Endodermal cell (in vitro differentiated cells): Measurements from ENCODE around the gene ADRA2B. TPM values are rescaled to one million over a fixed set of nuclear protein-coding genes. Genes with fewer than 3 reads are reported as not detected.

Experiments
- DNase-seq: peaks from one replicate; pipeline ENCODE4 v3.0.0-alpha.2; 2017
- H3K27ac ChIP-seq: 2 replicates; pipeline ENCODE4 v1.5.1; 2013; ENCODE audit warnings: mild to moderate bottlenecking, low read depth, low read length, moderate library complexity
- H3K27me3 ChIP-seq: 2 replicates; pipeline ENCODE4 v1.6.1; 2013; ENCODE audit warnings: mild to moderate bottlenecking, low read length, moderate library complexity; ENCODE audit not compliant: insufficient read depth, control insufficient read depth, poor library complexity, severe bottlenecking
- H3K36me3 ChIP-seq: 2 replicates; pipeline ENCODE4 v1.7.0; 2013; ENCODE audit warnings: mild to moderate bottlenecking, low read length, moderate library complexity; ENCODE audit not compliant: control insufficient read depth, insufficient read depth
- H3K4me1 ChIP-seq: one replicate; pipeline ENCODE4 v1.7.0; 2013; ENCODE audit warnings: low read length; ENCODE audit not compliant: control insufficient read depth, insufficient read depth
- H3K4me3 ChIP-seq: 2 replicates; pipeline ENCODE4 v1.5.1; 2013; ENCODE audit warnings: mild to moderate bottlenecking, low read length, moderate library complexity
- H3K9ac ChIP-seq: 2 replicates; pipeline ENCODE4 v1.6.1; 2013; ENCODE audit warnings: mild to moderate bottlenecking, low read length, moderate library complexity; ENCODE audit not compliant: poor library complexity, severe bottlenecking; ENCODE audit errors: extremely low read depth
- H3K9me3 ChIP-seq: 2 replicates; pipeline ENCODE4 v1.6.1; 2013; ENCODE audit warnings: mild to moderate bottlenecking, low read length, moderate library complexity; ENCODE audit not compliant: control insufficient read depth
- H3K27ac Mint-ChIP-seq: 2 replicates; pipeline ENCODE4 v1.8.0; 2020; ENCODE audit warnings: mixed read lengths
- H3K27me3 Mint-ChIP-seq: 2 replicates; pipeline ENCODE4 v1.8.0; 2021; ENCODE audit warnings: mild to moderate bottlenecking, mixed read lengths; ENCODE audit not compliant: insufficient read depth
- H3K36me3 Mint-ChIP-seq: 2 replicates; pipeline ENCODE4 v1.8.0; 2020; ENCODE audit warnings: low read depth, mixed read lengths
- H3K4me1 Mint-ChIP-seq: 2 replicates; pipeline ENCODE4 v1.8.0; 2020; ENCODE audit warnings: mixed read lengths
- H3K4me3 Mint-ChIP-seq: 2 replicates; pipeline ENCODE4 v1.8.0; 2020; ENCODE audit warnings: mild to moderate bottlenecking, moderate library complexity, mixed read lengths
- H3K9me3 Mint-ChIP-seq: 2 replicates; pipeline ENCODE4 v1.8.0; 2020; ENCODE audit warnings: mild to moderate bottlenecking, mixed read lengths
- WGBS, 2 experiments: methylation state at CpG; one replicate each; pipeline versions ENCODE4 v1.1.5 to v1.1.7; 2013; ENCODE audit warnings: missing lambda C conversion rate in 2 of 2, mixed read lengths in 1 of 2; ENCODE audit not compliant: insufficient coverage in 1 of 2, insufficient read length in 1 of 2; 5-methylcytosine and 5-hydroxymethylcytosine counted together
- total RNA-seq, 2 donors: library from RNA; stranded (reverse); fragmentation: NEBNext Ultra II Directional in 1 of 2; extraction: Animal tissue kit (Norgen Biotek cat#: 25700) in 1 of 2; gene quantifications; 2 replicates in 1 of 2; 3 replicates in 1 of 2; pipeline ENCODE4 v1.2.1, GENCODE V29; 2021
- TF ChIP-seq, protein P1 (sequence below): fragments of 200-600 bp; sonication (generic); conservative IDR thresholded peaks from 2 replicates; pipeline ENCODE4 v1.5.0; 2021; ENCODE audit warnings: antibody characterized with exemption, mild to moderate bottlenecking

The ADRA2B gene
- total RNA-seq, 2 donors from 2014 or later, result 2.4 to 3.8 TPM

DNA sequence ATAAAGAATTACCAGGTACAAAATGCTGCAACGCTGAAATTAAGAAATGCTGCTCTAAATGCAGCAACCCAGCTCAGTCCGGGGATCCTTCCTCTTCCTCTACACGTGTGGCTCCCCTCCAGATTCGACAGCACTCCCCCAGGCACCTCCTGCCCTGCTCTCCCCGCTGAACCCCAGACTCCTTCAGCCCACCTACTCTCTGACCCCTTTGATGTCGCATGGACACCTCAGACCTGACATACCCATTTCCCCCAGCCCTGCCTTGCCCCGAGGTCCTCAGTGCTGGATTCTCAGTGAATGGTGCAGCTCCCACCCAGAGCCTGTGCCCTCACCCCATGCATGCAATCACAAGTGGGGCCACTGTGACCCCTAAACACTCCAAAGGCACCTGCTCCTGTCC is 4.6 kb upstream of the ADRA2B start:
- H3K36me3 ChIP-seq, result no peaks in the 10 kb centered on the region
- DNase-seq, result no peak
- no peaks in the 10 kb centered on the region for H3K36me3 Mint-ChIP-seq
- 84 to 85% methylated on average over 3 to 7 of the region's 7 CpGs for WGBS, 2 experiments
- no peak overlapping the region for H3K4me3 ChIP-seq
- H3K4me1 Mint-ChIP-seq, result no peaks in the 10 kb centered on the region
- H3K27ac ChIP-seq, result no peak overlapping the region
- H3K27me3 ChIP-seq, result peaks cover 46% of the 10 kb centered on the region
- H3K9me3 Mint-ChIP-seq, result no peaks in the 10 kb centered on the region
- peaks cover 63% of the 10 kb centered on the region for H3K27me3 Mint-ChIP-seq
- H3K4me3 Mint-ChIP-seq, result no peak overlapping the region
- TF ChIP-seq, protein P1, sequence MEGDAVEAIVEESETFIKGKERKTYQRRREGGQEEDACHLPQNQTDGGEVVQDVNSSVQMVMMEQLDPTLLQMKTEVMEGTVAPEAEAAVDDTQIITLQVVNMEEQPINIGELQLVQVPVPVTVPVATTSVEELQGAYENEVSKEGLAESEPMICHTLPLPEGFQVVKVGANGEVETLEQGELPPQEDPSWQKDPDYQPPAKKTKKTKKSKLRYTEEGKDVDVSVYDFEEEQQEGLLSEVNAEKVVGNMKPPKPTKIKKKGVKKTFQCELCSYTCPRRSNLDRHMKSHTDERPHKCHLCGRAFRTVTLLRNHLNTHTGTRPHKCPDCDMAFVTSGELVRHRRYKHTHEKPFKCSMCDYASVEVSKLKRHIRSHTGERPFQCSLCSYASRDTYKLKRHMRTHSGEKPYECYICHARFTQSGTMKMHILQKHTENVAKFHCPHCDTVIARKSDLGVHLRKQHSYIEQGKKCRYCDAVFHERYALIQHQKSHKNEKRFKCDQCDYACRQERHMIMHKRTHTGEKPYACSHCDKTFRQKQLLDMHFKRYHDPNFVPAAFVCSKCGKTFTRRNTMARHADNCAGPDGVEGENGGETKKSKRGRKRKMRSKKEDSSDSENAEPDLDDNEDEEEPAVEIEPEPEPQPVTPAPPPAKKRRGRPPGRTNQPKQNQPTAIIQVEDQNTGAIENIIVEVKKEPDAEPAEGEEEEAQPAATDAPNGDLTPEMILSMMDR, result no peak
- H3K27ac Mint-ChIP-seq, result no peak overlapping the region
- no peaks in the 10 kb centered on the region for H3K4me1 ChIP-seq
- no peak overlapping the region for H3K9ac ChIP-seq
- H3K9me3 ChIP-seq, result no peaks in the 10 kb centered on the region

DNA sequence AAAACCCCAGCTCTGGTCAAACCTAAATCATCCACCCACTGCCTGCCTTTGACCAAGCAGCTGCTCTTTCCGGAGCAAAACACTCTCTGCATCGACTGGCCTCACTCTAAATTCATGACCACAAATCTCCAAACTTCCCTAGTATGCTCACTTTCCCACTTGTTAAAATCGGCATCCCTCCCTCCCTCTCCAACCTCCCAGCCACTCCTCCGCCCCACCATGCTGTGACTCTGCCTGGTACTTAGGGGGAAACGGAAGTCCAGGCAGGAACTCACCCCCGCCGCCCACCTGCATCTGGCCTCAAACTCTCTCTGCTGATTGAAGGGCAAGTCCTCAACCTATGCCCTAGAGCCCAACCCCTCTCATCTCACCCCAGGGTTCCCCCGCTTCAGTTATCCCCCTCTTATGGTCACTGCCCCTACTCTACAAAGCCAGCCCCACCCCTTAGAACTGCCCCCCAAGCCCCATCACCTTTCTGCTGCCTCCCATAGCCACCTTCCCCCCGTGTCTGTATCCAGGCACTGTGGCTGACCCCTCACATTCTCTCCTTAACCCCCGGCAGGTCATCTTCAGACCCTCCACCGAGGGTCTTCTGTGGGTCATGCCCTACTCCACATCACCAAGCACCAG is 3.8 kb upstream of the ADRA2B start:
- Mint-ChIP-seq H3K27me3 (peaks cover 68% of the 10 kb centered on the region), H3K36me3 (no peaks in the 10 kb centered on the region), H3K4me1 (no peaks in the 10 kb centered on the region), H3K9me3 (peaks cover 3% of the 10 kb centered on the region), H3K4me3 (no peak overlapping the region), H3K27ac (no peak overlapping the region)
- WGBS, 2 experiments, result 60 to 69% methylated on average over 4 to 11 of the region's 11 CpGs
- peaks cover 53% of the 10 kb centered on the region for H3K27me3 ChIP-seq
- no peak overlapping the region for H3K9ac ChIP-seq
- no peak overlapping the region for H3K27ac ChIP-seq
- DNase-seq, result no peak
- no peaks in the 10 kb centered on the region for H3K36me3 ChIP-seq
- TF ChIP-seq, protein P1, result no peak
- no peaks in the 10 kb centered on the region for H3K9me3 ChIP-seq
- no peak overlapping the region for H3K4me3 ChIP-seq
- no peaks in the 10 kb centered on the region for H3K4me1 ChIP-seq

DNA sequence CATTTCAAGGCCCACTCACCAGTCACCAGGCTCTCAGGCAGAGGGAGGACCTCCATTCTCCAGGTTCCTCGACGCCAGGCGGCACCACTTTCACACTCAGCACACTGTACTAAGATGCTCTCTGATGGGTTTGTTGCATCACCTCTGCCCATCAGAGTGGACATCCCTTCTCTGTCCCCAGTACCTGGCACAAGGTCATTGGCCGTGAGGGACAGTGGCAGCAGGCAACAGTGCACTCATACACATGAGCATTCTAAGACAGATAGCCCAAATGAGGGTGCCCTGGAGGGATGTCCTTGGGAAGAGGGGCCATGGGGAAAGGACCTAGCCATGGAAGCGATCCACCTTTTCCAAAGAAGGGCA is 3.0 kb upstream of the ADRA2B start:
- no peak overlapping the region for H3K4me3 ChIP-seq
- H3K36me3 ChIP-seq, result no peaks in the 10 kb centered on the region
- Mint-ChIP-seq H3K4me1 (no peaks in the 10 kb centered on the region), H3K27ac (no peak overlapping the region), H3K27me3 (peaks cover 68% of the 10 kb centered on the region), H3K36me3 (no peaks in the 10 kb centered on the region), H3K9me3 (peaks cover 3% of the 10 kb centered on the region), H3K4me3 (no peak overlapping the region)
- no peaks in the 10 kb centered on the region for H3K4me1 ChIP-seq
- no peak for DNase-seq
- H3K27me3 ChIP-seq, result peaks cover 55% of the 10 kb centered on the region
- TF ChIP-seq, protein P1, result no peak
- no peak overlapping the region for H3K27ac ChIP-seq
- 85 to 100% methylated on average over 2 to 5 of the region's 5 CpGs for WGBS, 2 experiments
- no peak overlapping the region for H3K9ac ChIP-seq
- no peaks in the 10 kb centered on the region for H3K9me3 ChIP-seq
